Measurements from ENCODE around the gene PHLDB1.

DNA sequence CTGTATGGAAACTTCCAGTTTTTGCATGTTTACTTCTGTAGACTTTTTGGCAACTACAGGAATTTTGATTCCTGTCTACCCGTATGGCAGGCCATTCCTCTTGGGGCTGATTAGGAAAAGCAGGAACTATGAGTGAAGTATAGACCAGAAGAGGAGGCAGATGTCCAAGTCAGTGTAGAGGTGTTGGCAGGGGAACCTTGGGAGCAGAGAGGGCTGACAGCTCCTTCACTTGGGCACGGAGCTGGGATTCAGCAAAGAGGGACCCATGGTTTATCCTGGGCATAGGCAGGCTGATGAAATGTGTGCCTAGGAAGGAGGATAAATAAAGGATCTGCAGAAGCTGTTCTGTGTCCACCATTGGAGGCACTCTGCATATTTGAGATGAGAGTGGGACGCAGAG, 39.0 kb downstream of the PHLDB1 start:
- TF ChIP-seq POLR2A (IDR thresholded peaks at IDR 0.05) (no peak), POLR2AphosphoS5 (IDR thresholded peaks at IDR 0.05) (no peak), EP300 (IDR thresholded peaks at IDR 0.05; ENCODE audit: low read depth) (no peak)
- TF ChIP-seq, protein P1, sequence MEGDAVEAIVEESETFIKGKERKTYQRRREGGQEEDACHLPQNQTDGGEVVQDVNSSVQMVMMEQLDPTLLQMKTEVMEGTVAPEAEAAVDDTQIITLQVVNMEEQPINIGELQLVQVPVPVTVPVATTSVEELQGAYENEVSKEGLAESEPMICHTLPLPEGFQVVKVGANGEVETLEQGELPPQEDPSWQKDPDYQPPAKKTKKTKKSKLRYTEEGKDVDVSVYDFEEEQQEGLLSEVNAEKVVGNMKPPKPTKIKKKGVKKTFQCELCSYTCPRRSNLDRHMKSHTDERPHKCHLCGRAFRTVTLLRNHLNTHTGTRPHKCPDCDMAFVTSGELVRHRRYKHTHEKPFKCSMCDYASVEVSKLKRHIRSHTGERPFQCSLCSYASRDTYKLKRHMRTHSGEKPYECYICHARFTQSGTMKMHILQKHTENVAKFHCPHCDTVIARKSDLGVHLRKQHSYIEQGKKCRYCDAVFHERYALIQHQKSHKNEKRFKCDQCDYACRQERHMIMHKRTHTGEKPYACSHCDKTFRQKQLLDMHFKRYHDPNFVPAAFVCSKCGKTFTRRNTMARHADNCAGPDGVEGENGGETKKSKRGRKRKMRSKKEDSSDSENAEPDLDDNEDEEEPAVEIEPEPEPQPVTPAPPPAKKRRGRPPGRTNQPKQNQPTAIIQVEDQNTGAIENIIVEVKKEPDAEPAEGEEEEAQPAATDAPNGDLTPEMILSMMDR (IDR thresholded peaks at IDR 0.05): no peak

Data from transverse colon (tissue), 4 donors.